ENCODE results near the gene VAC14.

Gene VAC14

GRCh38 chr16:70661918-70662641 lies 138.9 kb downstream of the VAC14 start:
- DNase-seq (ENCODE audit: low read depth), result no peak
- no peak for TF ChIP-seq CTCF (conservative IDR thresholded peaks at IDR 0.05; ENCODE audit: low read depth, low read length)
- no peak overlapping the region for H3K4me3 ChIP-seq (ENCODE audit: low read length)

- TF ChIP-seq CTCF (conservative IDR thresholded peaks at IDR 0.05; ENCODE audit: low read depth, low read length), result no peak
- H3K4me3 ChIP-seq (ENCODE audit: low read length), result no peak overlapping the region
- DNase-seq (ENCODE audit: low read depth), result no peak
These were observed 139.4 kb downstream of the VAC14 start for GRCh38 chr16:70661534-70661917.

GRCh38 chr16:70660672-70661350 lies 140.1 kb downstream of the VAC14 start:
- no peak for DNase-seq (ENCODE audit: low read depth)
- H3K4me3 ChIP-seq (ENCODE audit: low read length), result no peak overlapping the region
- no peak for TF ChIP-seq CTCF (conservative IDR thresholded peaks at IDR 0.05; ENCODE audit: low read depth, low read length)

GRCh38 chr16:70659953-70660671 lies 140.8 kb downstream of the VAC14 start:
- no peak overlapping the region for H3K4me3 ChIP-seq (ENCODE audit: low read length)
- TF ChIP-seq CTCF (conservative IDR thresholded peaks at IDR 0.05; ENCODE audit: low read depth, low read length), result no peak
- no peak for DNase-seq (ENCODE audit: low read depth)

- no peak for TF ChIP-seq CTCF (conservative IDR thresholded peaks at IDR 0.05; ENCODE audit: low read depth, low read length)
- no peak for DNase-seq (ENCODE audit: low read depth)
- no peak overlapping the region for H3K4me3 ChIP-seq (ENCODE audit: low read length)
These were observed 141.4 kb downstream of the VAC14 start for GRCh38 chr16:70659546-70659945.

GRCh38 chr16:70658921-70659320 lies 142.0 kb downstream of the VAC14 start:
- no peak overlapping the region for H3K4me3 ChIP-seq (ENCODE audit: low read length)
- no peak for TF ChIP-seq CTCF (conservative IDR thresholded peaks at IDR 0.05; ENCODE audit: low read depth, low read length)
- no peak for DNase-seq (ENCODE audit: low read depth)

Measured in retinal pigment epithelial cell (primary cell).